Skeletal muscle tissue (tissue), 4 donors: ENCODE measurements around the gene GFER. TPM values are rescaled to one million over a fixed set of nuclear protein-coding genes. Genes with fewer than 3 reads are reported as not detected.
A peak's percentile ranks its signal among the peaks of the same experiment; 100 is the strongest.
"Not testable (repeated sequence)": the region's sequence is repeated elsewhere in the genome, so short reads cannot be mapped to it uniquely, and the experiment has no call there.

Experiments
- H3K27ac ChIP-seq: one replicate; pipeline ENCODE4 v1.7.0; 2013; ENCODE audit warnings: mild to moderate bottlenecking, low read depth, low read length, inconsistent platforms
- H3K27me3 ChIP-seq, 3 donors: one replicate each; pipeline ENCODE4 v1.7.0; 2013; ENCODE audit warnings: low read length in 3 of 3; ENCODE audit not compliant: control insufficient read depth in 3 of 3, insufficient read depth in 3 of 3
- H3K36me3 ChIP-seq, 3 donors: one replicate each; pipeline ENCODE4 v1.7.0; 2013; ENCODE audit warnings: low read length in 3 of 3; ENCODE audit not compliant: control insufficient read depth in 3 of 3, insufficient read depth in 3 of 3
- H3K4me1 ChIP-seq, 3 donors: one replicate each; pipeline ENCODE4 v1.7.0; 2013; ENCODE audit warnings: low read length in 3 of 3, mild to moderate bottlenecking in 3 of 3; ENCODE audit not compliant: control insufficient read depth in 3 of 3, insufficient read depth in 3 of 3
- H3K4me3 ChIP-seq, 3 donors: one replicate each; pipeline ENCODE4 v1.7.0; 2013; ENCODE audit warnings: low read length in 3 of 3
- H3K9ac ChIP-seq, 3 donors: one replicate each; pipeline ENCODE4 v1.7.0; 2013; ENCODE audit warnings: low read length in 3 of 3, mild to moderate bottlenecking in 3 of 3, moderate library complexity in 2 of 3, low read depth in 1 of 3
- H3K9me3 ChIP-seq, 3 donors: one replicate each; pipeline ENCODE4 v1.7.0; 2013; ENCODE audit warnings: low read length in 3 of 3; ENCODE audit not compliant: control insufficient read depth in 3 of 3
- total RNA-seq: library from RNA; depleted of rRNA; stranded (reverse); fragments of >200 nt; gene quantifications from one replicate; pipeline ENCODE4 v1.2.3, GENCODE V29; 2014
- donor health status: Osteomylitis.

Gene GFER
- total RNA-seq, 1 donor from 2014 or later = 4.7 TPM

DNA sequence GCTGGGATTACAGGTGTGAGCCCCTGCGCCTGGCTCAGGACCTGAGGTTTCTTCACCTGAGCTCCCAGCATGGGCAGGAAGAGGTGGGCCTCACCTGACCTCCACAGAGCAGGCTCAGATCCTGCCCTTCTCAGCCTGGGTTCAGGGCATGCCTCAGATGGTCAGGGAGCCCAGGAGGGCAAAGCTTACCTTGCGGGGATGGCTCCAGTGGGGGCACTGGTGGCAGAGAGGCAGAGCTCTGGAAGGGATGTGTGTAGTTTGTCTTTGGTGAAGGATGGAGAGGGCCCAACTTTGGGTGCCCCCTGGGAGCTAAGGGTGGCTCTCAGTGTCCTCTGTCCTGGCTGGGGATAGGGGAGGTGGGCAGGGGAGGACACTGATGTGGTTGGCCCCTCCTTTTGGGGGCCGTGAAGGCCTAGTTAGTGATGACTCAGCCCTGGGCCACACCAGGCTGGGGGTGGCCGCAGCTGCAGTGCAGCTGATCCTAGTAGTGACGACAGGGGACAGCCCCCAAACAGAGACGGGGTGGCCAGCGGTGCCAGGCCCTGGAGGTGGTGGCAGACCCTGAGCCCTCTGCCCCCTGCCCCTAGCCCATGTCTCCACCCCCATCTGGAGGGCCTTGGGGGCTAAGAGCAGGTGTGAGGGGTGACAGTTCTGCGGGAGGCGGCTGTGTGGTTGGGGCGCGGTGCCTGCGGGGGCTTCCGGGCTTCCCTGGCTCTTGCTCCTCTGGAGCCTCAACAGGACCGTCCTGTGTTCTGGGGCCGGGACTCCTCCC lies 48.5 kb downstream of the GFER start:
- Histone ChIP-seq H3K9me3 (no peaks in the 10 kb centered on the region), H3K27me3 (peaks cover 0 to 4% (median 0%) of the 10 kb centered on the region in 3 donors), H3K4me1 (peaks cover 38 to 58% (median 55%) of the 10 kb centered on the region in 3 donors), H3K27ac (peak overlapping the region; percentile 75), H3K4me3 (peak overlapping the region in 2 of 3 donors; percentile 46 to 52), H3K9ac (peak overlapping the region in 2 of 3 donors; percentile 23 to 79), H3K36me3 (peaks cover 0 to 10% (median 4%) of the 10 kb centered on the region in 3 donors)

DNA sequence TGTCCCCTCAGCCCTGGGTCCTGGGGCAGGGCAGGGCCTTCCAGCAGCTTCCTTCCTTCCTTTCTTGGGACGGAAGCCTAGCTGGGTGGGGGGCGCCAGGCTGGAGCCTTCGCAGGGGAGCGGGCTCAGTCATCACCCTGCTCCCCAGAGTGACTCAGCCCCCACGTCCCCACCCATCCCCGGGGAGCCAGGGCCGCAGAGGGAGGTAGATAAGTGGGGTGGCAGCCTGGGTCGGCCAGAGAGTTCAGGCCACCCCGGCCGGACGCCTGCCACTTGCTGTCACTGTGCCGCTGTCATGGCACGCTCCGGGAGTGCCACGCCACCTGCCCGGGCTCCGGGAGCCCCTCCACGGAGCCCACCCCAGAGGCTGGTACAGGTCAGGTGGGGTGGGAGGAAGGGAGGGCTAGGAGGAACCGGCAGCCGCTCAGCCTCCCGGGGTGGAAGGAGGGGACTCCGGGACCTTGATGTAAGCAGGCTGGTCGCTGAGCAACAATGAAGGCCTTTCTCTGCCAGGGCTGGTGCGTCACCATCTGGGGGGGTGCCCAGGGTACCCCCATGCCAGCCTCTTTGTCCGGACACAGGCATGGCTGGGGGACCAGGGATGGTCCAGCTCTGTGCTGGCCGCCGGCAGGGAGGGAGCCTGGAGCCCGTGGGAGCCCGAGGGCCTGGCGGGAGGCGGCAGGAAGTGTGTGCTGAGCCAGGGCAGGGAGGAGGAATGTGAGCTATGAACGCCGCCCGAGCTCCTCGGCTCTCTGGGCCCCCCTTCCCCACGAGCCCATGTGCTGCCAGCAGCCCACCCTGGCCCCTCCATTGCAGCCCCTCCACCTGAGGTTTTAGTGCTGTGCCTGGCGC lies 49.3 kb downstream of the GFER start:
- Histone ChIP-seq H3K4me1 (peaks cover 40 to 55% (median 52%) of the 10 kb centered on the region in 3 donors), H3K4me3 (peak overlapping the region; percentile 46 to 61 (median 48)), H3K27ac (peak overlapping the region; percentile 75), H3K9ac (peak overlapping the region in 2 of 3 donors; percentile 23 to 79), H3K36me3 (peaks cover 0 to 12% (median 5%) of the 10 kb centered on the region in 3 donors), H3K27me3 (no peaks in the 10 kb centered on the region), H3K9me3 (no peaks in the 10 kb centered on the region)

DNA sequence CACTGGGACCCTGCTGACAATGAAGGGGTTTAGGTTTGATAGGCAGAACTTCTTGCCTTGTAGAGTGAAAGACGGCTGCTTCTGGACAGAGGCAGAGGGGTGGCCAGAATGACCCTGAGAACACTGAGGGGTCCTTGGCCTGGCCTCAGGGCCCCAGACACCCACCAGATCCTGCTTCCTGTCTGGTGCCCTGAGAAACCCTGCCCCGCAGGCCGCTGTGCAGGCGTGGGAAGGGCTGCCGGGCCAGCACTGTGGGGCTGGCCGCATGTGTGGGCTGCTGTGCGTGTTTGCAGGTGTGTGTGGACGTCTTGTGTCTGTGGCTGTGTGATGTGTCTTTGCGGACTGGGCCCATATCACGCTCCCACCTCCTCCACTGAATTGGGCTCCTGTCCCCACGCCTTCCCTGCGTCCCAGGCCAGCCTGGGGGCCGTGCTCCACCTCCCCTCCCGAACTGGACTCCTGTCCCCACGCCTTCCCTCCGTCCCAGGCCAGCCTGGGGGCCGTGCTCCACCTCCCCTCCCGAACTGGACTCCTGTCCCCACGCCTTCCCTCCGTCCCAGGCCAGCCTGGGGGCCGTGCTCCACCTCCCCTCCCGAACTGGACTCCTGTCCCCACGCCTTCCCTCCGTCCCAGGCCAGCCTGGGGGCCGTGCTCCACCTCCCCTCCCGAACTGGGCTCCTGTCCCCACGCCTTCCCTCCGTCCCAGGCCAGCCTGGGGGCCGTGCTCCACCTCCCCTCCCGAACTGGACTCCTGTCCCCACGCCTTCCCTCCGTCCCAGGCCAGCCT lies 50.1 kb downstream of the GFER start:
- Histone ChIP-seq H3K27ac (peak overlapping the region; percentile 75), H3K4me1 (peaks cover 42 to 57% (median 56%) of the 10 kb centered on the region in 3 donors), H3K4me3 (peak overlapping the region; percentile 46 to 61 (median 48)), H3K36me3 (peaks cover 0 to 12% (median 5%) of the 10 kb centered on the region in 3 donors), H3K9ac (peak overlapping the region in 1 of 3 donors; percentile 79)
- H3K27me3 ChIP-seq, H3K9me3 ChIP-seq: not testable (repeated sequence)

GRCh38 chr16:2034696-2035430 lies 50.9 kb downstream of the GFER start:
- Histone ChIP-seq H3K9ac (peak overlapping the region; percentile 23 to 79 (median 59)), H3K4me3 (peak overlapping the region; percentile 36 to 56 (median 43)), H3K4me1 (peaks cover 48 to 63% (median 61%) of the 10 kb centered on the region in 3 donors), H3K27me3 (no peaks in the 10 kb centered on the region), H3K36me3 (peaks cover 0 to 12% (median 5%) of the 10 kb centered on the region in 3 donors), H3K9me3 (no peaks in the 10 kb centered on the region), H3K27ac (peak overlapping the region; percentile 66)

GRCh38 chr16:2035431-2036199 lies 51.6 kb downstream of the GFER start:
- Histone ChIP-seq H3K9ac (peak overlapping the region in 2 of 3 donors; percentile 32 to 79), H3K27ac (peak overlapping the region; percentile 66), H3K27me3 (no peaks in the 10 kb centered on the region), H3K4me1 (peaks cover 55 to 69% (median 68%) of the 10 kb centered on the region in 3 donors), H3K4me3 (peak overlapping the region; percentile 36 to 56 (median 38)), H3K9me3 (no peaks in the 10 kb centered on the region), H3K36me3 (peaks cover 0 to 12% (median 5%) of the 10 kb centered on the region in 3 donors)

GRCh38 chr16:2036200-2036966 lies 52.4 kb downstream of the GFER start:
- peaks cover 0 to 12% (median 5%) of the 10 kb centered on the region in 3 donors for H3K36me3 ChIP-seq
- H3K4me3 ChIP-seq = peak overlapping the region in 2 of 3 donors; percentile 38 to 56
- H3K27me3 ChIP-seq = no peaks in the 10 kb centered on the region
- peak overlapping the region in 2 of 3 donors; percentile 32 to 79 for H3K9ac ChIP-seq
- no peaks in the 10 kb centered on the region for H3K9me3 ChIP-seq
- H3K4me1 ChIP-seq = peaks cover 62 to 77% (median 73%) of the 10 kb centered on the region in 3 donors
- H3K27ac ChIP-seq = peak overlapping the region; percentile 79

GRCh38 chr16:2037115-2037514 lies 53.1 kb downstream of the GFER start:
- peak overlapping the region in 1 of 3 donors; percentile 56 for H3K4me3 ChIP-seq
- H3K36me3 ChIP-seq = peaks cover 0 to 12% (median 5%) of the 10 kb centered on the region in 3 donors
- H3K9ac ChIP-seq = peak overlapping the region in 1 of 3 donors; percentile 79
- no peaks in the 10 kb centered on the region for H3K9me3 ChIP-seq
- H3K4me1 ChIP-seq = peaks cover 60 to 81% (median 75%) of the 10 kb centered on the region in 3 donors
- peak overlapping the region; percentile 79 for H3K27ac ChIP-seq
- no peaks in the 10 kb centered on the region for H3K27me3 ChIP-seq
